ENCODE measurements around the gene PHOSPHO2. TPM values are rescaled to one million over a fixed set of nuclear protein-coding genes. Genes with fewer than 3 reads are reported as not detected.

The PHOSPHO2 gene
- total RNA-seq, 6 experiments from 2014 or later: 1.8 to 5.6 (median 2.8) TPM

- no peak for ATAC-seq
- 53% methylated on average over 3 of the region's 3 CpGs for WGBS (ENCODE audit: insufficient coverage, low coverage, low lambda C conversion rate, missing lambda C conversion rate)
- Histone ChIP-seq H3K4me3 (no peak overlapping the region), H3K27ac (no peak overlapping the region), H3K4me1 (no peaks in the 10 kb centered on the region), H3K9me3 (no peaks in the 10 kb centered on the region), H3K27me3 (no peaks in the 10 kb centered on the region), H3K36me3 (no peaks in the 10 kb centered on the region)
- DNase-seq: no peak
- intact Hi-C loops (cut with DNase I): no loop called here
- TF ChIP-seq POLR2A (IDR thresholded peaks at IDR 0.05) (no peak), CTCF (IDR thresholded peaks at IDR 0.05) (peak in 2 of 4 donors; percentile 13 to 15)
Measured at GRCh38 chr2:169676357-169676756, 17.9 kb upstream of the PHOSPHO2 start.

- 88% methylated on average over 6 of the region's 6 CpGs for WGBS (ENCODE audit: insufficient coverage, low coverage, low lambda C conversion rate, missing lambda C conversion rate)
- no peak overlapping the region for H3K4me3 ChIP-seq
- intact Hi-C loops (cut with DNase I): no loop called here
- ATAC-seq (no peak), DNase-seq (no peak)
- H3K27me3 ChIP-seq: no peaks in the 10 kb centered on the region
- H3K4me1 ChIP-seq: no peaks in the 10 kb centered on the region
- H3K9me3 ChIP-seq: no peaks in the 10 kb centered on the region
- no peak overlapping the region for H3K27ac ChIP-seq
- TF ChIP-seq POLR2A (IDR thresholded peaks at IDR 0.05) (no peak), CTCF (IDR thresholded peaks at IDR 0.05) (no peak)
- H3K36me3 ChIP-seq: no peaks in the 10 kb centered on the region
Measured at GRCh38 chr2:169676850-169677249, 17.4 kb upstream of the PHOSPHO2 start.

- peaks cover 0 to 16% (median 10%) of the 10 kb centered on the region in 4 donors for H3K4me1 ChIP-seq
- H3K9me3 ChIP-seq: no peaks in the 10 kb centered on the region
- TF ChIP-seq CTCF (IDR thresholded peaks at IDR 0.05) (no peak), POLR2A (IDR thresholded peaks at IDR 0.05) (no peak)
- whole genome bisulfite sequencing (ENCODE audit: insufficient coverage, low coverage, low lambda C conversion rate, missing lambda C conversion rate): 68% methylated on average over 3 of the region's 3 CpGs
- intact Hi-C loops (cut with DNase I): no loop called here
- no peak for DNase-seq
- H3K4me3 ChIP-seq: no peak overlapping the region
- peak in 1 of 4 donors; percentile 11 for ATAC-seq
- H3K27me3 ChIP-seq: no peaks in the 10 kb centered on the region
- H3K27ac ChIP-seq: peak overlapping the region in 2 of 3 donors; percentile 8 to 64
- H3K36me3 ChIP-seq: no peaks in the 10 kb centered on the region
Measured at GRCh38 chr2:169683054-169683424, 11.2 kb upstream of the PHOSPHO2 start.

GRCh38 chr2:169683425-169684134 is 10.7 kb upstream of the PHOSPHO2 start:
- no peak overlapping the region for H3K4me3 ChIP-seq
- ATAC-seq: peak; percentile 95 to 99 (median 96)
- WGBS (ENCODE audit: insufficient coverage, low coverage, low lambda C conversion rate, missing lambda C conversion rate): 8% methylated on average over 3 of the region's 3 CpGs
- intact Hi-C loops (cut with DNase I): no loop called here
- no peaks in the 10 kb centered on the region for H3K9me3 ChIP-seq
- H3K27ac ChIP-seq: peak overlapping the region; percentile 64 to 76 (median 73)
- no peaks in the 10 kb centered on the region for H3K36me3 ChIP-seq
- no peaks in the 10 kb centered on the region for H3K27me3 ChIP-seq
- peak in 2 of 3 donors; percentile 52 to 53 for DNase-seq
- peaks cover 0 to 16% (median 10%) of the 10 kb centered on the region in 4 donors for H3K4me1 ChIP-seq
- peak; percentile 72 for TF ChIP-seq POLR2A (IDR thresholded peaks at IDR 0.05)
- no peak for TF ChIP-seq CTCF (IDR thresholded peaks at IDR 0.05)

All from right lobe of liver (tissue), 6 donors.